Thyroid gland (tissue), 4 donors: ENCODE measurements around the gene TNS3. TPM values are rescaled to one million over a fixed set of nuclear protein-coding genes. Genes with fewer than 3 reads are reported as not detected.
A peak's percentile ranks its signal among the peaks of the same experiment; 100 is the strongest.

Experiments used
- DNase-seq, 2 donors: peaks; one replicate each; pipeline ENCODE4 v3.0.0-alpha.2; 2019
- H3K27ac ChIP-seq, 3 donors: fragments of 200-600 bp; sonication (generic); 1 replicate in 2 of 3; 2 replicates in 1 of 3; pipeline ENCODE4 v1.5.1; 2016 to 2019; ENCODE audit warnings: mild to moderate bottlenecking in 1 of 3, moderate library complexity in 1 of 3
- H3K27me3 ChIP-seq: fragments of 200-600 bp; sonication (generic); one replicate; pipeline ENCODE4 v1.5.1; 2019
- H3K36me3 ChIP-seq, 2 donors: fragments of 200-600 bp; sonication (generic); one replicate each; pipeline ENCODE4 v1.5.1; 2016 to 2019
- H3K4me1 ChIP-seq, 2 donors: fragments of 200-600 bp; sonication (generic); one replicate each; pipeline ENCODE4 v1.5.1; 2017 to 2019
- H3K4me3 ChIP-seq, 3 donors: fragments of 200-600 bp; sonication (generic); replicated peaks in 1 of 3; 1 replicate in 2 of 3; 2 replicates in 1 of 3; pipeline ENCODE4 v1.5.1; 2016; ENCODE audit warnings: mild to moderate bottlenecking in 1 of 3
- H3K9me3 ChIP-seq: fragments of 200-600 bp; sonication (generic); one replicate; pipeline ENCODE4 v1.5.1; 2017
- CTCF ChIP-seq, 6 experiments: fragments of 200-600 bp in 3 of 6; fragments of 450-650 bp in 3 of 6; sonication (generic) in 3 of 6; IDR thresholded peaks; one replicate each; pipeline ENCODE4 v1.5.1; 2016 to 2019; ENCODE audit warnings: antibody characterized with exemption in 6 of 6, mild to moderate bottlenecking in 2 of 6, inconsistent platforms in 1 of 6, moderate library complexity in 1 of 6
- POLR2A ChIP-seq, 2 donors: fragments of 450-650 bp; IDR thresholded peaks; one replicate each; pipeline ENCODE4 v1.6.1; 2017; ENCODE audit warnings: antibody characterized with exemption in 2 of 2, mild to moderate bottlenecking in 2 of 2, moderate library complexity in 1 of 2
- WGBS, 2 donors: methylation state at CpG; one replicate each; pipeline ENCODE4 v1.1.5; 2017; 5-methylcytosine and 5-hydroxymethylcytosine counted together
- intact Hi-C: fragments of 100-400 bp; cut with DNase I; formaldehyde crosslinking; loops from one replicate; pipeline ENCODE4 v1.15.1; 2023
- total RNA-seq, 4 donors: library from RNA; depleted of rRNA; stranded (reverse); fragments of >200 nt; gene quantifications; one replicate each; pipeline ENCODE4 v1.2.3, GENCODE V29; 2016

Gene TNS3
- total RNA-seq, 4 donors from 2014 or later, result 65.8 to 93.0 (median 80.7) TPM

- TF ChIP-seq POLR2A (IDR thresholded peaks at IDR 0.05) (no peak), CTCF (IDR thresholded peaks at IDR 0.05) (no peak)
- Histone ChIP-seq H3K36me3 (no peaks in the 10 kb centered on the region), H3K4me3 (no peak overlapping the region), H3K4me1 (peaks cover 10 to 52% of the 10 kb centered on the region in 2 donors), H3K9me3 (no peaks in the 10 kb centered on the region), H3K27ac (peak overlapping the region; percentile 19 to 63 (median 46)), H3K27me3 (no peaks in the 10 kb centered on the region)
- 69 to 72% methylated on average over 29 of the region's 29 CpGs for WGBS, 2 donors
- DNase-seq, result no peak
- intact Hi-C loops, result no loop called here
These were observed 266.9 kb downstream of the TNS3 start for GRCh38 chr7:47314728-47315607.

GRCh38 chr7:47314248-47314647, 267.7 kb downstream of the TNS3 start:
- DNase-seq, result no peak
- TF ChIP-seq POLR2A (IDR thresholded peaks at IDR 0.05), result no peak
- TF ChIP-seq CTCF (IDR thresholded peaks at IDR 0.05), result no peak
- Histone ChIP-seq H3K4me3 (no peak overlapping the region), H3K4me1 (peaks cover 14 to 58% of the 10 kb centered on the region in 2 donors), H3K27ac (no peak overlapping the region), H3K36me3 (no peaks in the 10 kb centered on the region), H3K9me3 (no peaks in the 10 kb centered on the region), H3K27me3 (no peaks in the 10 kb centered on the region)
- intact Hi-C loops, result no loop called here
- WGBS, 2 donors, result 80 to 87% methylated on average over 6 to 8 of the region's 8 CpGs

GRCh38 chr7:47313564-47313963, 268.3 kb downstream of the TNS3 start:
- H3K27ac ChIP-seq, result peak overlapping the region in 1 of 3 donors; percentile 54
- H3K9me3 ChIP-seq, result no peaks in the 10 kb centered on the region
- WGBS, 2 donors, result 52 to 68% methylated on average over 4 of the region's 4 CpGs
- no peak overlapping the region for H3K4me3 ChIP-seq
- DNase-seq, result no peak
- intact Hi-C loops, result no loop called here
- no peaks in the 10 kb centered on the region for H3K27me3 ChIP-seq
- no peaks in the 10 kb centered on the region for H3K36me3 ChIP-seq
- TF ChIP-seq POLR2A (IDR thresholded peaks at IDR 0.05) (no peak), CTCF (IDR thresholded peaks at IDR 0.05) (no peak)
- H3K4me1 ChIP-seq, result peaks cover 14 to 57% of the 10 kb centered on the region in 2 donors

GRCh38 chr7:47311891-47312290, 270.0 kb downstream of the TNS3 start:
- Histone ChIP-seq H3K36me3 (no peaks in the 10 kb centered on the region), H3K9me3 (no peaks in the 10 kb centered on the region), H3K27me3 (no peaks in the 10 kb centered on the region), H3K27ac (no peak overlapping the region), H3K4me1 (peaks cover 14 to 45% of the 10 kb centered on the region in 2 donors), H3K4me3 (no peak overlapping the region)
- intact Hi-C loops, result no loop called here
- TF ChIP-seq POLR2A (IDR thresholded peaks at IDR 0.05), result no peak
- TF ChIP-seq CTCF (IDR thresholded peaks at IDR 0.05), result no peak
- 88 to 95% methylated on average over 4 of the region's 4 CpGs for WGBS, 2 donors
- DNase-seq, result no peak

GRCh38 chr7:47310020-47310419, 271.9 kb downstream of the TNS3 start:
- peaks cover 14 to 31% of the 10 kb centered on the region in 2 donors for H3K4me1 ChIP-seq
- WGBS, 2 donors, result 26 to 37% methylated on average over 2 of the region's 2 CpGs
- TF ChIP-seq POLR2A (IDR thresholded peaks at IDR 0.05) (peak in 1 of 2 donors; percentile 8), CTCF (IDR thresholded peaks at IDR 0.05) (no peak)
- intact Hi-C loops, result no loop called here
- no peaks in the 10 kb centered on the region for H3K27me3 ChIP-seq
- H3K9me3 ChIP-seq, result no peaks in the 10 kb centered on the region
- H3K4me3 ChIP-seq, result no peak overlapping the region
- peak overlapping the region in 2 of 3 donors; percentile 6 to 59 for H3K27ac ChIP-seq
- no peaks in the 10 kb centered on the region for H3K36me3 ChIP-seq
- DNase-seq, result peak; percentile 33 to 59
